ENCODE results near the gene SPTBN4.

Gene SPTBN4

GRCh38 chr19:40444000-40444824 is 22.6 kb upstream of the SPTBN4 start, which contains the start of gene SERTAD3:
TSS of gene SERTAD3 (minus strand) at chr19:40444335. CDS start at chr19:40442080, 2,255 bp downstream.
- no peaks in the 10 kb centered on the region for H3K9me2 ChIP-seq (replicated peaks; ENCODE audit: insufficient read depth, low read length)
- peak within 1 kb of the TSS; percentile 92 for H3K4me2 ChIP-seq (ENCODE audit: low read depth, low read length)
- H3K36me3 ChIP-seq (replicated peaks; ENCODE audit: insufficient read depth, low read length) = no peaks in the 10 kb centered on the region
- no peak for TF ChIP-seq EZH2 (optimal IDR thresholded peaks at IDR 0.05; ENCODE audit: low read depth, low read length)
- TF ChIP-seq EZH2phosphoT487 (IDR thresholded peaks at IDR 0.05; ENCODE audit: low read length) = no peak
- no peak for TF ChIP-seq CTCF (IDR thresholded peaks at IDR 0.05; ENCODE audit: low read length)
- H4K20me1 ChIP-seq (ENCODE audit: insufficient read depth, low read length) = no peaks in the 10 kb centered on the region
- H2AFZ ChIP-seq (ENCODE audit: low read length) = peak within 1 kb of the TSS; percentile 91
- 0 out of 2 replicates have a peak, but pooled peaks cover 4% of the 10 kb centered on the region for H3K4me1 ChIP-seq (ENCODE audit: low read length)
- peak within 1 kb of the TSS; percentile 71 for H3K9ac ChIP-seq (ENCODE audit: low read length)
- peak within 1 kb of the TSS; percentile 72 for H3K27ac ChIP-seq (ENCODE audit: low read length)
- peaks cover 22% of the 10 kb centered on the region for H3K79me2 ChIP-seq (ENCODE audit: low read length)
- no peaks in the 10 kb centered on the region for H3K9me3 ChIP-seq (replicated peaks; ENCODE audit: insufficient read depth, low read length)
- H3F3A ChIP-seq (ENCODE audit: insufficient read depth, low read length) = peaks cover 6% of the 10 kb centered on the region
- no peaks in the 10 kb centered on the region for H3K27me3 ChIP-seq (replicated peaks; ENCODE audit: insufficient read depth, low read length)
- H3K4me3 ChIP-seq (ENCODE audit: low read length) = peak within 1 kb of the TSS; percentile 96
- DNase-seq = peak; percentile 96

GRCh38 chr19:40444825-40445312 is 21.9 kb upstream of the SPTBN4 start:
- TF ChIP-seq EZH2 (optimal IDR thresholded peaks at IDR 0.05; ENCODE audit: low read depth, low read length) = no peak
- peak; percentile 9; the same call in 1 of the 2 replicates for TF ChIP-seq CTCF (IDR thresholded peaks at IDR 0.05; ENCODE audit: low read length)
- TF ChIP-seq EZH2phosphoT487 (IDR thresholded peaks at IDR 0.05; ENCODE audit: low read length) = no peak
- peaks cover 6% of the 10 kb centered on the region for H3F3A ChIP-seq (ENCODE audit: insufficient read depth, low read length)
- H3K9me3 ChIP-seq (replicated peaks; ENCODE audit: insufficient read depth, low read length) = no peaks in the 10 kb centered on the region
- peaks cover 22% of the 10 kb centered on the region for H3K79me2 ChIP-seq (ENCODE audit: low read length)
- H3K36me3 ChIP-seq (replicated peaks; ENCODE audit: insufficient read depth, low read length) = no peaks in the 10 kb centered on the region
- peak overlapping the region; percentile 91 for H2AFZ ChIP-seq (ENCODE audit: low read length)
- H3K4me2 ChIP-seq (ENCODE audit: low read depth, low read length) = peak overlapping the region; percentile 83
- no peak for DNase-seq
- 0 out of 2 replicates have a peak, but pooled peaks cover 4% of the 10 kb centered on the region for H3K4me1 ChIP-seq (ENCODE audit: low read length)
- H3K9ac ChIP-seq (ENCODE audit: low read length) = peak overlapping the region; percentile 56
- H4K20me1 ChIP-seq (ENCODE audit: insufficient read depth, low read length) = no peaks in the 10 kb centered on the region
- H3K9me2 ChIP-seq (replicated peaks; ENCODE audit: insufficient read depth, low read length) = no peaks in the 10 kb centered on the region
- H3K27ac ChIP-seq (ENCODE audit: low read length) = no peak overlapping the region
- no peaks in the 10 kb centered on the region for H3K27me3 ChIP-seq (replicated peaks; ENCODE audit: insufficient read depth, low read length)
- peak overlapping the region; percentile 96 for H3K4me3 ChIP-seq (ENCODE audit: low read length)

- H3K9me2 ChIP-seq (replicated peaks; ENCODE audit: insufficient read depth, low read length) = no peaks in the 10 kb centered on the region
- H3K4me2 ChIP-seq (ENCODE audit: low read depth, low read length) = no peak overlapping the region
- DNase-seq = no peak
- H4K20me1 ChIP-seq (ENCODE audit: insufficient read depth, low read length) = no peaks in the 10 kb centered on the region
- TF ChIP-seq EZH2 (optimal IDR thresholded peaks at IDR 0.05; ENCODE audit: low read depth, low read length) = no peak
- H3K9me3 ChIP-seq (replicated peaks; ENCODE audit: insufficient read depth, low read length) = no peaks in the 10 kb centered on the region
- no peak overlapping the region for H3K27ac ChIP-seq (ENCODE audit: low read length)
- H3K27me3 ChIP-seq (replicated peaks; ENCODE audit: insufficient read depth, low read length) = no peaks in the 10 kb centered on the region
- H3K4me1 ChIP-seq (ENCODE audit: low read length) = 0 out of 2 replicates have a peak, but pooled peaks cover 4% of the 10 kb centered on the region
- no peak overlapping the region for H3K4me3 ChIP-seq (ENCODE audit: low read length)
- H3K36me3 ChIP-seq (replicated peaks; ENCODE audit: insufficient read depth, low read length) = no peaks in the 10 kb centered on the region
- peaks cover 6% of the 10 kb centered on the region for H3F3A ChIP-seq (ENCODE audit: insufficient read depth, low read length)
- no peak overlapping the region for H2AFZ ChIP-seq (ENCODE audit: low read length)
- H3K9ac ChIP-seq (ENCODE audit: low read length) = no peak overlapping the region
- peaks cover 22% of the 10 kb centered on the region for H3K79me2 ChIP-seq (ENCODE audit: low read length)
Observed at GRCh38 chr19:40445780-40446262, 21.0 kb upstream of the SPTBN4 start.

Data from MM.1S (cell line).